Measurements from ENCODE around the gene CSRP2.

CSRP2 gene

GRCh38 chr12:76859611-76860010, 19.2 kb downstream of the CSRP2 start:
- Mint-ChIP-seq H3K9me3 (peaks cover 5% of the 10 kb centered on the region), H3K36me3 (ENCODE audit: low read depth) (peaks cover 21% of the 10 kb centered on the region), H3K27me3 (peaks cover 5% of the 10 kb centered on the region), H3K4me3 (no peak overlapping the region), H3K27ac (no peak overlapping the region), H3K4me1 (ENCODE audit: low read depth) (no peaks in the 10 kb centered on the region)
- DNase-seq: no peak

DNA sequence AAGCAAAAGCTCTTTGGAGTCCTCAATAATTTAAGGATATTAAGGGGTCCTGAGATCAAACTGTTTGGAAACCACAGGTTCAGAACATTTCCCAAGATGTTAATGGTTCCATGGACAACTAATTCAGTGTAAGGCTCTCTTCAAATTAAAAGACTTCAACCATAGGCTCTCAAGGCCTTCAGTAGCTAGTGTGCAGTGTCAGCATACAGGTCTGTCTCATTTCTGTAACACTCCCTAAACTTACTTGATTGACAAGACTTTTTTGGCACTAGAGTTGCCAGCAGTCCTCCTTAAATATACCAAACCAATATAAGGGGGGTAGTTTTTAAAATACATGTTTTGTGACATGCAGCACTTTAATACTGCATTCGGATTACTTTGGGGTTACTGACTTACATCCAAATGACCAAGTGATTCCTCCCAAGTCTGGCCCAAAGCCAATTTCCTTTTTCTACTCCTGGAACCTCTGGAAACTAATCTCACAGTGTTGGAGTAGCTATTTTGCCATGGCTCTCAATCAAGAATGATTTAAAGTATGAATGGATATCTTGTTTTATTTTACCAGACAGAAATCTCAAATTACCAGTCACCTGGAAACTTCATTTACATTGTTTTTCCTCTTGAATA, 22.7 kb downstream of the CSRP2 start:
- no peak overlapping the region for H3K27ac Mint-ChIP-seq
- no peak for DNase-seq
- H3K27me3 Mint-ChIP-seq: no peaks in the 10 kb centered on the region
- H3K4me3 Mint-ChIP-seq: no peak overlapping the region
- peaks cover 47% of the 10 kb centered on the region for H3K36me3 Mint-ChIP-seq (ENCODE audit: low read depth)
- H3K4me1 Mint-ChIP-seq (ENCODE audit: low read depth): no peaks in the 10 kb centered on the region
- peaks cover 5% of the 10 kb centered on the region for H3K9me3 Mint-ChIP-seq

DNA sequence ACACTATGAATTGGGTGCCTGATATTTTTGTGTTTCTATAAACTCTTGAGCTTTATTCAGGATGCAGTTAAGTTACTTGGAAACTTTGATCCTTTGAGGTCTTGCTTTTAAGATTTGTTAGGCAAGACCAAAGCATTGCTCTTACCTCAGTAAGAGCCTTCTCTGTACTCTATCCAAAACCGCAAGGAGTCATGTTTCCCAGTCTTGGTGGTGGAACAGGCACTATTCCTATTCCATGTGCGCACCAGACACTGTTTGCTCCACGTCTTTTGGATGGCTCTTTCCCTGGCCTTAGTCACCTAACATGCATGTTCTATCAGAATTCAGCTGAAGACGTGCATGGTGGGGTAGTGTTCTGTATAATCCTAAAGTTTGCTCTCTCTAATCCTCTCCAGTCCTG, 23.5 kb downstream of the CSRP2 start:
- Mint-ChIP-seq H3K27me3 (no peaks in the 10 kb centered on the region), H3K27ac (no peak overlapping the region), H3K4me3 (no peak overlapping the region), H3K9me3 (peaks cover 5% of the 10 kb centered on the region), H3K36me3 (ENCODE audit: low read depth) (peaks cover 56% of the 10 kb centered on the region), H3K4me1 (ENCODE audit: low read depth) (no peaks in the 10 kb centered on the region)
- DNase-seq: no peak

- no peak for DNase-seq
- Mint-ChIP-seq H3K27ac (no peak overlapping the region), H3K27me3 (no peaks in the 10 kb centered on the region), H3K4me1 (ENCODE audit: low read depth) (no peaks in the 10 kb centered on the region), H3K4me3 (no peak overlapping the region), H3K9me3 (peaks cover 5% of the 10 kb centered on the region), H3K36me3 (ENCODE audit: low read depth) (peaks cover 80% of the 10 kb centered on the region)
Observed at GRCh38 chr12:76852106-76852505, 26.7 kb downstream of the CSRP2 start.

- Mint-ChIP-seq H3K4me3 (no peak overlapping the region), H3K27ac (no peak overlapping the region)
Observed at GRCh38 chr12:76848132-76848531, 30.7 kb downstream of the CSRP2 start.

DNA sequence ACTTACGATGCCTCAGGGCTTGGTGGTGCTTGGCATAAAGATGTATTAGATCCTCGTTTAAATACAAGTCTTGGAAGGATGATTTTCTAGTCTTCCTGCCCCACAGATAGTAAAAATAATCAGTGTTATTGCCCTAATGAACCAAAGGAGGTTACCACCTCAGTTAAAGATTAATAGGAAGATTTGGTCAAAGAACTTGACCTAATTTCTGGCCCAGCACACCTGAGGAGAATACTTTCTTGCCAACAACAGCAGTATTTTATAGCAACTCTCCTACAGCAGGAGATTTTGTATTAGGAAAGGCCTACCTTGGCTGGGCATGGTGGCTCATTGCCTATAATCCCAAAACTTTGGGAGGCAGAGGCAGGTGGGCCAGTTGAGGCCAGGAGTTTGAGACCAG, 31.6 kb downstream of the CSRP2 start:
- H3K4me1 Mint-ChIP-seq (ENCODE audit: low read depth): no peaks in the 10 kb centered on the region
- no peak overlapping the region for H3K27ac Mint-ChIP-seq
- no peak overlapping the region for H3K4me3 Mint-ChIP-seq
- peaks cover 77% of the 10 kb centered on the region for H3K36me3 Mint-ChIP-seq (ENCODE audit: low read depth)
- no peak for DNase-seq
- no peaks in the 10 kb centered on the region for H3K27me3 Mint-ChIP-seq
- no peaks in the 10 kb centered on the region for H3K9me3 Mint-ChIP-seq

More at GRCh38 chr12:76848132-76848531, 30.7 kb downstream of the CSRP2 start:
- no peak for DNase-seq
- H3K4me1 Mint-ChIP-seq (ENCODE audit: low read depth): no peaks in the 10 kb centered on the region
- peaks cover 78% of the 10 kb centered on the region for H3K36me3 Mint-ChIP-seq (ENCODE audit: low read depth)
- no peaks in the 10 kb centered on the region for H3K9me3 Mint-ChIP-seq
- H3K27me3 Mint-ChIP-seq: no peaks in the 10 kb centered on the region

- no peak overlapping the region for H3K4me3 Mint-ChIP-seq
- H3K4me1 Mint-ChIP-seq (ENCODE audit: low read depth): no peaks in the 10 kb centered on the region
Observed at GRCh38 chr12:76836633-76837032, 42.2 kb downstream of the CSRP2 start.

GRCh38 chr12:76830436-76830835, 48.4 kb downstream of the CSRP2 start:
- no peak for DNase-seq
- no peaks in the 10 kb centered on the region for H3K4me1 Mint-ChIP-seq (ENCODE audit: low read depth)
- H3K36me3 Mint-ChIP-seq (ENCODE audit: low read depth): peaks cover 72% of the 10 kb centered on the region
- H3K27me3 Mint-ChIP-seq: no peaks in the 10 kb centered on the region
- no peaks in the 10 kb centered on the region for H3K9me3 Mint-ChIP-seq
- H3K27ac Mint-ChIP-seq: no peak overlapping the region
- no peak overlapping the region for H3K4me3 Mint-ChIP-seq

More at GRCh38 chr12:76836633-76837032, 42.2 kb downstream of the CSRP2 start:
- no peak overlapping the region for H3K27ac Mint-ChIP-seq
- H3K27me3 Mint-ChIP-seq: no peaks in the 10 kb centered on the region
- no peaks in the 10 kb centered on the region for H3K9me3 Mint-ChIP-seq
- H3K36me3 Mint-ChIP-seq (ENCODE audit: low read depth): peaks cover 29% of the 10 kb centered on the region
- DNase-seq: no peak

DNA sequence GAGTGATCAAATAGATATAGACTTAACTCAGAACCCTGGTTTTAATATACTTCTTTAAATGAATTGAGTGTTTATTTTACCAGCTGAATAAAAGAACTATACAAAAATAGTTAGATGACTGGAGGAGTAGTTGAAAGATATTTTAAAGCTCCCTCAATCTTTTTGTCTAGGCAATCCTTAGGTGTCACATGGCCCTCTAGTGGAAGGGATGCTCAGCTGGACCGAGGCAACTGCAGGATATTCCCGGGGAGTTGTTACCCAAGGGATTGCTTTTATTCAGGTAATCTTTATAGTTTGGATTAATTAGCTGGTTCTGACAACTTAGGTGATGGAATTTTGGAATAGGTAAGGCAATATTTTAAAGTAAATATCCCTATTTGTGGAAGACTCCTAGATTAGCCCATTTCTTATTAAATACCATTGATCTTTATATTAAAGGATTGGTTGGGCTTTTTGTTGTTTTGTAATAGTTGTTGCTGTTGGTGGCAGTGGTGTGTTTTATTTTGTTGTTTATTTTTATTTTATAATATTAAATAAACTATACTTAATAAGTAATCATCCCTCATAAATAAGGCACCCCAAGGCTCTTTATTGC, 57.8 kb downstream of the CSRP2 start:
- Mint-ChIP-seq H3K4me3 (no peak overlapping the region), H3K4me1 (ENCODE audit: low read depth) (no peaks in the 10 kb centered on the region), H3K27ac (no peak overlapping the region), H3K36me3 (ENCODE audit: low read depth) (peaks cover 64% of the 10 kb centered on the region), H3K9me3 (no peaks in the 10 kb centered on the region), H3K27me3 (no peaks in the 10 kb centered on the region)
- no peak for DNase-seq

GRCh38 chr12:76813972-76814371, 64.8 kb downstream of the CSRP2 start:
- Mint-ChIP-seq H3K9me3 (no peaks in the 10 kb centered on the region), H3K27me3 (no peaks in the 10 kb centered on the region), H3K36me3 (ENCODE audit: low read depth) (peaks cover 66% of the 10 kb centered on the region), H3K4me1 (ENCODE audit: low read depth) (no peaks in the 10 kb centered on the region), H3K4me3 (no peak overlapping the region), H3K27ac (no peak overlapping the region)
- no peak for DNase-seq

DNA sequence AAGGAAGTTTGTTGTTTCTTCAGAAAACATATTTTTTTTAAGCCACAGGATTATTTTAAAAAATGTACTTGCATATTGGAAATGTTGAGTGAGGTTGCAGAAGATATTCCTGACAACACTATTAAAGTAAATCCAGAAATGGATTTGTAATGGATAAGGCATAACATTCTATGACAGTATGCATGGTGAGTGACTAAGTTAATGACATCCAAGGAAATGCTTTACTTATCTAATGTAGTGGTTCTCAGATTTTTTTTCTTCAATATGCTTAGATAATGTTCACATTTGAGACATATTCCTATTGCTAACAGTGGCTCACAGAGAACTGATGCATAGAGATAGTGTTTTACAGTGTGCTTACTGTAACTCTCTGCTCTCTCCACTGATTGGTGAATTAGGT, 65.6 kb downstream of the CSRP2 start:
- H3K27ac Mint-ChIP-seq: no peak overlapping the region
- H3K27me3 Mint-ChIP-seq: no peaks in the 10 kb centered on the region
- peaks cover 61% of the 10 kb centered on the region for H3K36me3 Mint-ChIP-seq (ENCODE audit: low read depth)

DNA sequence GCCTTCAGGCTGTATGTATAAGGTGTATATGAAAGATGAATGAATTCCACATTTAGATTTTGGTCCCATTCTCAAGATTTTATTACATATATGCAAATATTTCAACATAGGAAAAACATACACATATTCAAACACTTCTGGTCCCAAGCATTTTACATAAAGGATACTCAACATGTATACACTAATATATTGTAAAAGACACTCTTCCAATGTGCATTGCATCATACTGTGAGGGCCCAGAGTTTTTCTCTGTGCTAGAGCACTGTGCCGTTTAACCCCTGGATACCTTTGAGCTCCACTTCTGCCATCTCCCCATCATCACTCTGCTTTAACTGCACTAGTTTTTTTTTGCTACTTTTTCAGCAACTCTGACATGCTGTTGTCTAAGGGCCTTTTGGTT, 66.8 kb downstream of the CSRP2 start:
- Mint-ChIP-seq H3K4me3 (no peak overlapping the region), H3K4me1 (ENCODE audit: low read depth) (no peaks in the 10 kb centered on the region), H3K36me3 (ENCODE audit: low read depth) (peaks cover 67% of the 10 kb centered on the region), H3K27me3 (no peaks in the 10 kb centered on the region), H3K9me3 (no peaks in the 10 kb centered on the region), H3K27ac (no peak overlapping the region)
- DNase-seq: no peak

More for the DNA sequence above, 65.6 kb downstream of the CSRP2 start:
- no peak for DNase-seq
- H3K4me1 Mint-ChIP-seq (ENCODE audit: low read depth): no peaks in the 10 kb centered on the region
- H3K4me3 Mint-ChIP-seq: no peak overlapping the region
- no peaks in the 10 kb centered on the region for H3K9me3 Mint-ChIP-seq

DNA sequence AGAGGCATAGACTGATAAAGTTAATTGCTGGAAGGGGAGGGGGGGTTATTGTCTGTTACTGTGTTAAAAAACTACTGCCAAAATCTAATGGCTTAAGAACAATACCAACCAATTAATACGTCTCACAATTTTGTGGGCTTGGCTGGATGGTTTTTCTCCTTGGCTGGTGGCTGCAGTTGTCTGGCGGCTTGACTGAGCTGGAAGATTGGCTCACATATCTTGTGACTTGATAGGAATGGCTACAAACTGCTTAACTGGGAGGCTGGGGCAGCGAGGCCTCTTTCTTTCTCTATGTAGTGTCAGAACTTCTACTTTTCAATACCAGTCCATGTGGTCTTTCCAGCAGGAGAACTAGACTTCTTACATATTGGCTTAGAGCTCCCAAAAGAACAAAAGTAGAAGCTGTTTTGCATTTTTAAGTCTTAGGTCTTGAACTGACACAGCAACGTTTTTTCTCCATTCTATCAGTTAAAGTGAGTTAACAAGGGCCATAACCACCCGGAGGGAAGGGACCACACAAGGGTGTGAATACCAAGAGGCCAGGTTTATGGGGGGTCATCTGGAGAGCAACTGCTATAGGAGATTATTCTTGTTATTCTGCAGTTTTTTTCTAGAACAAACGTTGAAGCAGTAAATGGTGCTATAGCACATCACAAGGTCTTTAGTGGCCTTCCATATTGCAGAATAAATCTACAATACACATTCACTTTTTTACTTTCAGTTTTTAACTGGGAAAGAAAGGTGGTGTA, 68.0 kb downstream of the CSRP2 start:
- no peaks in the 10 kb centered on the region for H3K27me3 Mint-ChIP-seq
- H3K27ac Mint-ChIP-seq: no peak overlapping the region
- DNase-seq: no peak
- no peaks in the 10 kb centered on the region for H3K9me3 Mint-ChIP-seq
- peaks cover 69% of the 10 kb centered on the region for H3K36me3 Mint-ChIP-seq (ENCODE audit: low read depth)
- H3K4me3 Mint-ChIP-seq: no peak overlapping the region
- no peaks in the 10 kb centered on the region for H3K4me1 Mint-ChIP-seq (ENCODE audit: low read depth)

Measured in activated T-cell treated with anti-CD3 and anti-CD28 coated beads, Interleukin-2, amount 50 U/mL, for 24 hours (primary cell).